H1 (cell line): ENCODE measurements around the gene ACO1. TPM values are rescaled to one million over a fixed set of nuclear protein-coding genes. Genes with fewer than 3 reads are reported as not detected.

ENCODE experiments used
- CTCF ChIA-PET: fragments of 300-600 bp; sonication (Branson Sonifier 250); formaldehyde crosslinking; loops from one replicate; lab custom pipeline; 2021; ENCODE audit not compliant: partially characterized antibody; lab: Charles Lee
- POLR2A ChIA-PET: fragments of 300-600 bp; sonication (Branson Sonifier 250); formaldehyde crosslinking; loops from one replicate; lab custom pipeline; 2021; ENCODE audit warnings: inconsistent platforms; ENCODE audit not compliant: partially characterized antibody; lab: Charles Lee
- DNase-seq, 2 experiments: peaks; one replicate each; pipeline versions ENCODE4 v3.0.0 to v3.0.0-alpha.2; 2010 to 2022; ENCODE audit warnings: low spot score in 2 of 2, low read depth in 1 of 2, mixed read lengths in 1 of 2
- FAIRE-seq: peaks from 2 replicates; lab custom pipeline; 2011; peaks lifted over from hg19 to GRCh38; lab: Jason Lieb, UNC
- H2AFZ ChIP-seq: 2 replicates; pipeline ENCODE4 v1.8.1; 2012; ENCODE audit warnings: low read length, inconsistent platforms
- H2AK5ac ChIP-seq: 2 replicates; pipeline ENCODE4 v1.6.1; 2013; ENCODE audit warnings: low read depth, low read length
- H2BK120ac ChIP-seq: replicated peaks from 2 replicates; pipeline ENCODE3; 2013; ENCODE audit warnings: low read depth, low read length, inconsistent platforms
- H2BK12ac ChIP-seq: 2 replicates; pipeline ENCODE4 v1.6.1; 2013; ENCODE audit warnings: low read depth, low read length
- H2BK15ac ChIP-seq: 2 replicates; pipeline ENCODE4 v1.6.1; 2013; ENCODE audit warnings: low read length
- H2BK20ac ChIP-seq: 2 replicates; pipeline ENCODE4 v1.6.1; 2013; ENCODE audit warnings: low read length
- H2BK5ac ChIP-seq: 2 replicates; pipeline ENCODE4 v1.6.1; 2013; ENCODE audit warnings: low read depth, low read length
- H3K14ac ChIP-seq: 2 replicates; pipeline ENCODE4 v1.6.1; 2013; ENCODE audit warnings: inconsistent platforms; ENCODE audit not compliant: insufficient read length
- H3K18ac ChIP-seq: 2 replicates; pipeline ENCODE4 v1.6.1; 2013; ENCODE audit warnings: low read length; ENCODE audit errors: extremely low read depth
- H3K23ac ChIP-seq: 2 replicates; pipeline ENCODE4 v1.6.1; 2013; ENCODE audit warnings: inconsistent platforms; ENCODE audit not compliant: insufficient read length
- H3K23me2 ChIP-seq: 2 replicates; pipeline ENCODE4 v1.6.1; 2013; ENCODE audit warnings: low read depth, low read length
- H3K27ac ChIP-seq: 2 replicates; pipeline ENCODE4 v1.6.1; 2011; ENCODE audit warnings: low read depth, low read length, inconsistent platforms
- H3K27me3 ChIP-seq, 4 experiments: replicated peaks in 1 of 4; 1 replicate in 1 of 4; 2 replicates in 3 of 4; pipeline versions ENCODE4 v1.6.1 to v1.8.1; 2011 to 2013; ENCODE audit warnings: low read length in 3 of 4, mild to moderate bottlenecking in 3 of 4, inconsistent platforms in 2 of 4, mixed read lengths in 2 of 4, moderate library complexity in 1 of 4; ENCODE audit not compliant: control insufficient read depth in 3 of 4, insufficient read depth in 3 of 4; ENCODE audit errors: extremely low read depth in 1 of 4
- H3K36me3 ChIP-seq, 4 experiments: 2 replicates each; pipeline versions ENCODE4 v1.6.1 to v1.8.1; 2011 to 2013; ENCODE audit warnings: mild to moderate bottlenecking in 4 of 4, low read length in 3 of 4, moderate library complexity in 2 of 4, control low read depth in 1 of 4, inconsistent platforms in 1 of 4; ENCODE audit not compliant: insufficient read depth in 4 of 4, control insufficient read depth in 2 of 4
- H3K4ac ChIP-seq: replicated peaks from 2 replicates; pipeline ENCODE3; 2013; ENCODE audit warnings: low read length, low read depth, mixed read lengths, inconsistent platforms; ENCODE audit not compliant: insufficient read length
- H3K4me1 ChIP-seq, 4 experiments: replicated peaks in 1 of 4; 1 replicate in 1 of 4; 2 replicates in 3 of 4; pipeline versions ENCODE4 v1.6.1 to v1.8.1; 2011 to 2013; ENCODE audit warnings: low read length in 3 of 4, inconsistent platforms in 2 of 4, mixed read lengths in 1 of 4; ENCODE audit not compliant: insufficient read depth in 4 of 4, control insufficient read depth in 3 of 4
- H3K4me2 ChIP-seq, 2 experiments: 2 replicates each; pipeline versions ENCODE4 v1.6.1 to v1.8.1; 2011 to 2013; ENCODE audit warnings: low read depth in 2 of 2, low read length in 2 of 2, control low read depth in 1 of 2, inconsistent platforms in 1 of 2, mild to moderate bottlenecking in 1 of 2; ENCODE audit not compliant: insufficient read depth in 1 of 2
- H3K4me3 ChIP-seq, 4 experiments: fragments of 200-600, 300-600 bp in 1 of 4; sonication (generic), shearing (Covaris generic), sonication (Bioruptor Twin) in 1 of 4; 2 replicates each; pipeline versions ENCODE4 v1.5.1 to v1.8.1; 2011 to 2016; ENCODE audit warnings: low read length in 4 of 4, low read depth in 3 of 4, control low read depth in 2 of 4, inconsistent platforms in 2 of 4, mild to moderate bottlenecking in 2 of 4, mixed read lengths in 1 of 4, moderate library complexity in 1 of 4; ENCODE audit not compliant: insufficient read depth in 2 of 4; ENCODE audit errors: extremely low read depth in 1 of 4
- H3K56ac ChIP-seq: replicated peaks from 2 replicates; pipeline ENCODE3; 2013; ENCODE audit warnings: low read depth, mild to moderate bottlenecking, mixed read lengths, low read length, inconsistent platforms; ENCODE audit not compliant: insufficient read length
- H3K79me1 ChIP-seq: 2 replicates; pipeline ENCODE4 v1.6.1; 2013; ENCODE audit warnings: low read depth, low read length, control low read depth
- H3K79me2 ChIP-seq, 2 experiments: 2 replicates each; pipeline versions ENCODE4 v1.6.1 to v1.8.1; 2012 to 2013; ENCODE audit warnings: low read length in 2 of 2, mild to moderate bottlenecking in 2 of 2, inconsistent platforms in 1 of 2; ENCODE audit not compliant: insufficient read depth in 2 of 2, control insufficient read depth in 1 of 2
- H3K9ac ChIP-seq, 4 experiments: replicated peaks in 1 of 4; 1 replicate in 1 of 4; 2 replicates in 3 of 4; pipeline versions ENCODE4 v1.6.1 to v1.8.1; 2011 to 2013; ENCODE audit warnings: low read depth in 3 of 4, low read length in 3 of 4, control low read depth in 2 of 4, mild to moderate bottlenecking in 2 of 4, moderate library complexity in 2 of 4, inconsistent platforms in 1 of 4; ENCODE audit errors: extremely low read depth in 1 of 4
- H3K9me3 ChIP-seq, 2 experiments: 2 replicates each; pipeline versions ENCODE4 v1.6.1 to v1.8.1; 2012 to 2013; ENCODE audit warnings: mild to moderate bottlenecking in 2 of 2, moderate library complexity in 2 of 2, control low read depth in 1 of 2, inconsistent platforms in 1 of 2, low read depth in 1 of 2, low read length in 1 of 2, mixed read lengths in 1 of 2; ENCODE audit not compliant: insufficient read depth in 2 of 2
- H4K20me1 ChIP-seq, 2 experiments: replicated peaks in 1 of 2; 2 replicates each; pipeline versions ENCODE3 to v1.8.1; 2011 to 2013; ENCODE audit warnings: inconsistent platforms in 2 of 2, low read length in 2 of 2, mild to moderate bottlenecking in 1 of 2; ENCODE audit not compliant: insufficient read depth in 2 of 2, control insufficient read depth in 1 of 2
- H4K5ac ChIP-seq: 2 replicates; pipeline ENCODE4 v1.6.1; 2013; ENCODE audit warnings: low read length, low read depth, mixed read lengths, inconsistent platforms; ENCODE audit not compliant: insufficient read length
- H4K8ac ChIP-seq: 2 replicates; pipeline ENCODE4 v1.8.0; 2013; ENCODE audit warnings: mild to moderate bottlenecking, moderate library complexity, low read length, inconsistent platforms; ENCODE audit not compliant: insufficient read depth; ENCODE audit errors: extremely low read depth
- H4K91ac ChIP-seq: replicated peaks from 2 replicates; pipeline ENCODE3; 2013; ENCODE audit warnings: low read length, mixed read lengths, inconsistent platforms; ENCODE audit not compliant: insufficient read length
- CTCF ChIP-seq, 3 experiments: IDR thresholded peaks; 1 replicate in 2 of 3; 2 replicates in 1 of 3; pipeline versions ENCODE4 v1.5.1 to v1.6.1; 2011; ENCODE audit warnings: low read length in 3 of 3, mild to moderate bottlenecking in 3 of 3, inconsistent platforms in 2 of 3, low read depth in 1 of 3, moderate library complexity in 1 of 3; ENCODE audit not compliant: insufficient read depth in 1 of 3; ENCODE audit errors: control extremely low read depth in 1 of 3
- JUN ChIP-seq: IDR thresholded peaks from 2 replicates; pipeline ENCODE4 v1.6.1; 2011; ENCODE audit warnings: low read depth, mild to moderate bottlenecking, improper control_type of control experiment, low read length
- JUND ChIP-seq: IDR thresholded peaks from 2 replicates; pipeline ENCODE4 v1.6.1; 2011; ENCODE audit warnings: mild to moderate bottlenecking, improper control_type of control experiment, low read length
- SP4 ChIP-seq: IDR thresholded peaks from 2 replicates; pipeline ENCODE4 v1.6.1; 2012; ENCODE audit warnings: low read length, inconsistent platforms
- TEAD4 ChIP-seq: IDR thresholded peaks from 2 replicates; pipeline ENCODE4 v1.6.1; 2012; ENCODE audit warnings: low read depth, low read length, inconsistent platforms, mixed read lengths
- WGBS, 2 experiments: shearing (Covaris generic) in 1 of 2; methylation state at CpG; one replicate each; pipeline versions ENCODE4 v1.1.6 to v1.1.7; 2013 to 2015; ENCODE audit warnings: low lambda C conversion rate in 2 of 2, mixed read lengths in 2 of 2, inconsistent platforms in 1 of 2, low coverage in 1 of 2, missing lambda C conversion rate in 1 of 2; ENCODE audit not compliant: insufficient replicate concordance in 2 of 2, insufficient coverage in 1 of 2, insufficient read length in 1 of 2; ENCODE audit errors: extremely low coverage in 1 of 2, missing lambda C conversion rate in 1 of 2; 5-methylcytosine and 5-hydroxymethylcytosine counted together
- long read RNA-seq, 2 experiments: library from RNA in 1 of 2; library from capped mRNA in 1 of 2; stranded (forward); transcript quantifications; one replicate each; pipeline ENCODE4 v2.0.0, GENCODE V29; 2021; ENCODE audit warnings: inconsistent platforms in 1 of 2
- polyA minus RNA-seq, 3 experiments: library from RNA; depleted of rRNA, polyadenylated mRNA; stranded (reverse); fragments of >200 nt; gene quantifications; 1 replicate in 2 of 3; 2 replicates in 1 of 3; pipeline ENCODE4 v1.2.3, GENCODE V29; 2011
- polyA plus RNA-seq, 7 experiments: library from polyadenylated mRNA; depleted of rRNA in 3 of 7; stranded (reverse) in 5 of 7; unstranded in 2 of 7; fragments of >200 nt in 5 of 7; fragments of 200-250 nt in 2 of 7; gene quantifications; 1 replicate in 5 of 7; 2 replicates in 1 of 7; 4 replicates in 1 of 7; pipeline versions ENCODE4 v1.2.1 to v1.2.3, GENCODE V29; 2011 to 2013; ENCODE audit warnings: missing spikeins in 2 of 7, mixed read lengths in 2 of 7
- total RNA-seq: library from RNA; stranded (reverse); fragmentation: NEBNext Ultra II Directional; extraction: Animal tissue kit (Norgen Biotek cat#: 25700); gene quantifications from 2 replicates; pipeline ENCODE4 v1.2.1, GENCODE V29; 2021

Gene ACO1
- 45.4 and 49.8 TPM in 2 replicates for total RNA-seq
- 29.3 and 39.3 TPM in 2 replicates for polyA plus RNA-seq (2011; rRNA removed)
- polyA plus RNA-seq (2011; cell fraction: cytosol; rRNA removed), result 38.9 TPM
- 26.6 TPM for polyA plus RNA-seq (2011; cell fraction: nucleus; rRNA removed)
- 42.3 to 46.9 TPM (median 43.8 TPM) in 4 replicates for polyA plus RNA-seq (2012, experiment 1 of 2)
- 9.1 TPM for polyA plus RNA-seq (2012, experiment 2 of 2)
- polyA plus RNA-seq (2013, experiment 1 of 2), result 33.5 TPM
- polyA plus RNA-seq (2013, experiment 2 of 2), result 32.2 TPM
- polyA minus RNA-seq (2011; rRNA and poly(A)+ RNA removed), result 59.1 and 87.4 TPM in 2 replicates
- 18.2 TPM for polyA minus RNA-seq (2011; cell fraction: cytosol; rRNA and poly(A)+ RNA removed)
- 21.0 TPM for polyA minus RNA-seq (2011; cell fraction: nucleus; rRNA and poly(A)+ RNA removed)
- long read RNA-seq, experiment 1, full-length matches to known transcripts, result 15 of 74 reads
- long read RNA-seq, experiment 1, partial matches to known transcripts, result 54 of 74 reads
- long read RNA-seq, experiment 1, other reads (novel, unspliced or antisense), result 5 of 74 reads
- long read RNA-seq, experiment 2, full-length matches to known transcripts, result 9 of 18 reads
- long read RNA-seq, experiment 2, partial matches to known transcripts, result 9 of 18 reads
- long read RNA-seq, experiment 2, other reads (novel, unspliced or antisense), result 0 of 18 reads

- no peaks in the 10 kb centered on the region for H4K20me1 ChIP-seq
- no peak within 1 kb of the TSS for H2BK15ac ChIP-seq
- no peak for FAIRE-seq
- no peak within 1 kb of the TSS for H4K5ac ChIP-seq
- POLR2A ChIA-PET, result interaction anchor here (0.6 to 1.7 kb wide), 5 partner anchors 56 to 640 kb away, joined by 3 to 10 read pairs (median 3); partner anchors contain the start of gene DNAJA1
- H2AK5ac ChIP-seq, result no peak within 1 kb of the TSS
- H2BK12ac ChIP-seq, result no peak within 1 kb of the TSS
- H3K4me1 ChIP-seq, result peaks cover 0 to 4% (median 3%) of the 10 kb centered on the region in 4 experiments; a peak in 3 of 7 replicates
- H4K8ac ChIP-seq, result peak within 1 kb of the TSS; percentile 72
- no peak within 1 kb of the TSS for H3K14ac ChIP-seq
- H3K23ac ChIP-seq, result no peak within 1 kb of the TSS
- H3K79me2 ChIP-seq, result peaks cover 0 to 16% of the 10 kb centered on the region in 2 experiments; a peak in 2 of 4 replicates
- H3K9ac ChIP-seq, result peak within 1 kb of the TSS; percentile 42 to 67 (median 52); a peak in 6 of 7 replicates
- no peaks in the 10 kb centered on the region for H3K9me3 ChIP-seq
- H3K36me3 ChIP-seq, result no peaks in the 10 kb centered on the region
- H3K4me3 ChIP-seq, result peak within 1 kb of the TSS; percentile 78 to 98 (median 89)
- H2AFZ ChIP-seq, result peak within 1 kb of the TSS; percentile 99
- peaks cover 7% of the 10 kb centered on the region for H3K23me2 ChIP-seq
- no peak within 1 kb of the TSS for H3K27ac ChIP-seq
- H2BK120ac ChIP-seq, result no peak within 1 kb of the TSS
- H3K27me3 ChIP-seq, result peaks cover 2 to 15% (median 8%) of the 10 kb centered on the region in 4 experiments
- peak; percentile 64 to 93 for DNase-seq
- H3K18ac ChIP-seq, result peak within 1 kb of the TSS; percentile 27
- peak within 1 kb of the TSS; percentile 41 for H3K4ac ChIP-seq
- H3K79me1 ChIP-seq, result peaks cover 2% of the 10 kb centered on the region; the same call in 1 of the 2 replicates
- H3K4me2 ChIP-seq, result peak within 1 kb of the TSS; percentile 78 to 84
- no peak within 1 kb of the TSS; the same call in 1 of the 2 replicates for H2BK5ac ChIP-seq
- WGBS, 2 experiments, result 4% methylated on average over 33 of the region's 73 CpGs; no CpG with 5 or more reads in 1 of the 2 experiments
- H3K56ac ChIP-seq, result peak within 1 kb of the TSS; percentile 48
- CTCF ChIA-PET, result interaction anchor here (0.6 to 4.7 kb wide), 11 partner anchors 10 to 585 kb away, joined by 3 to 48 read pairs (median 4); partner anchors contain the start of gene RIGI
- H4K91ac ChIP-seq, result peak within 1 kb of the TSS; percentile 25
- H2BK20ac ChIP-seq, result no peak within 1 kb of the TSS
- TF ChIP-seq SP4 (no peak), JUND (no peak), CTCF (IDR thresholded peaks at IDR 0.05; ENCODE audit: control extremely low read depth in 1 of 3, insufficient read depth in 1 of 3, low read depth in 1 of 3, low read length in 3 of 3) (peak in 1 of 3 experiments; percentile 8; a peak in 1 of 4 replicates), JUN (no peak), TEAD4 (no peak)
These were observed at the start of gene ACO1 for GRCh38 chr9:32384364-32385151. Gene ACO1, plus strand, starts transcription at chr9:32384643. Its CDS starts 20,864 bp downstream, at chr9:32405507.
